ENCODE results near the gene HAGHL.
"Not testable (repeated sequence)": the region's sequence is repeated elsewhere in the genome, so short reads cannot be mapped to it uniquely, and the experiment has no call there.

GRCh38 chr16:754121-754607 is 27.3 kb downstream of the HAGHL start:
- not testable (repeated sequence) for TF ChIP-seq CTCF (conservative IDR thresholded peaks at IDR 0.05; ENCODE audit: low read length); EZH2phosphoT487 (IDR thresholded peaks at IDR 0.05; ENCODE audit: borderline replicate concordance)

All from Loucy (cell line).